Thyroid gland (tissue), 4 donors: Measurements from ENCODE around the gene ZC3H6. TPM values are rescaled to one million over a fixed set of nuclear protein-coding genes. Genes with fewer than 3 reads are reported as not detected.

Experiments used
- DNase-seq, 2 donors: peaks; one replicate each; pipeline ENCODE4 v3.0.0-alpha.2; 2019
- H3K27ac ChIP-seq, 3 donors: fragments of 200-600 bp; sonication (generic); 1 replicate in 2 of 3; 2 replicates in 1 of 3; pipeline ENCODE4 v1.5.1; 2016 to 2019; ENCODE audit warnings: mild to moderate bottlenecking in 1 of 3, moderate library complexity in 1 of 3
- H3K27me3 ChIP-seq: fragments of 200-600 bp; sonication (generic); one replicate; pipeline ENCODE4 v1.5.1; 2019
- H3K36me3 ChIP-seq, 2 donors: fragments of 200-600 bp; sonication (generic); one replicate each; pipeline ENCODE4 v1.5.1; 2016 to 2019
- H3K4me1 ChIP-seq, 2 donors: fragments of 200-600 bp; sonication (generic); one replicate each; pipeline ENCODE4 v1.5.1; 2017 to 2019
- H3K4me3 ChIP-seq, 3 donors: fragments of 200-600 bp; sonication (generic); replicated peaks in 1 of 3; 1 replicate in 2 of 3; 2 replicates in 1 of 3; pipeline ENCODE4 v1.5.1; 2016; ENCODE audit warnings: mild to moderate bottlenecking in 1 of 3
- H3K9me3 ChIP-seq: fragments of 200-600 bp; sonication (generic); one replicate; pipeline ENCODE4 v1.5.1; 2017
- CTCF ChIP-seq, 6 experiments: fragments of 200-600 bp in 3 of 6; fragments of 450-650 bp in 3 of 6; sonication (generic) in 3 of 6; IDR thresholded peaks; one replicate each; pipeline ENCODE4 v1.5.1; 2016 to 2019; ENCODE audit warnings: antibody characterized with exemption in 6 of 6, mild to moderate bottlenecking in 2 of 6, inconsistent platforms in 1 of 6, moderate library complexity in 1 of 6
- POLR2A ChIP-seq, 2 donors: fragments of 450-650 bp; IDR thresholded peaks; one replicate each; pipeline ENCODE4 v1.6.1; 2017; ENCODE audit warnings: antibody characterized with exemption in 2 of 2, mild to moderate bottlenecking in 2 of 2, moderate library complexity in 1 of 2
- WGBS, 2 donors: methylation state at CpG; one replicate each; pipeline ENCODE4 v1.1.5; 2017; 5-methylcytosine and 5-hydroxymethylcytosine counted together
- intact Hi-C: fragments of 100-400 bp; cut with DNase I; formaldehyde crosslinking; loops from one replicate; pipeline ENCODE4 v1.15.1; 2023
- total RNA-seq, 4 donors: library from RNA; depleted of rRNA; stranded (reverse); fragments of >200 nt; gene quantifications; one replicate each; pipeline ENCODE4 v1.2.3, GENCODE V29; 2016

The ZC3H6 gene
- 10 to 100 TPM; 17.4 to 20.1 (median 19.0) TPM for total RNA-seq

GRCh38 chr2:112275311-112275886 is at the start of gene ZC3H6:
ZC3H6 (plus strand) TSS chr2:112275597; CDS start chr2:112275995, 398 bp downstream.
- Histone ChIP-seq H3K4me3 (peak within 1 kb of the TSS; percentile 44 to 97 (median 78)), H3K27ac (peak within 1 kb of the TSS; percentile 95 to 100 (median 100)), H3K27me3 (no peaks in the 10 kb centered on the region), H3K4me1 (peaks cover 11 to 17% of the 10 kb centered on the region in 2 donors), H3K9me3 (no peaks in the 10 kb centered on the region), H3K36me3 (no peaks in the 10 kb centered on the region)
- DNase-seq: peak; percentile 99
- intact Hi-C loops: no loop called here
- 0% methylated on average over 11 to 16 of the region's 60 CpGs for WGBS, 2 donors
- peak in 1 of 2 donors; percentile 92 for TF ChIP-seq POLR2A (IDR thresholded peaks at IDR 0.05)
- peak in 3 of 6 experiments; percentile 13 to 41 (median 17) for TF ChIP-seq CTCF (IDR thresholded peaks at IDR 0.05)

GRCh38 chr2:112229348-112229747 is 46.0 kb upstream of the ZC3H6 start:
- no peak for TF ChIP-seq CTCF (IDR thresholded peaks at IDR 0.05)
- no peak for TF ChIP-seq POLR2A (IDR thresholded peaks at IDR 0.05)
- Histone ChIP-seq H3K4me3 (no peak overlapping the region), H3K36me3 (no peaks in the 10 kb centered on the region), H3K9me3 (no peaks in the 10 kb centered on the region), H3K27ac (no peak overlapping the region), H3K4me1 (no peaks in the 10 kb centered on the region), H3K27me3 (no peaks in the 10 kb centered on the region)
- no peak for DNase-seq
- intact Hi-C loops: no loop called here

GRCh38 chr2:112230371-112230770 is 45.0 kb upstream of the ZC3H6 start:
- H3K4me1 ChIP-seq: no peaks in the 10 kb centered on the region
- no peaks in the 10 kb centered on the region for H3K27me3 ChIP-seq
- no peak overlapping the region for H3K4me3 ChIP-seq
- DNase-seq: no peak
- WGBS, 2 donors: 96 to 98% methylated on average over 3 of the region's 3 CpGs
- intact Hi-C loops: no loop called here
- no peak for TF ChIP-seq CTCF (IDR thresholded peaks at IDR 0.05)
- no peaks in the 10 kb centered on the region for H3K36me3 ChIP-seq
- H3K27ac ChIP-seq: no peak overlapping the region
- no peaks in the 10 kb centered on the region for H3K9me3 ChIP-seq

GRCh38 chr2:112239862-112240261 is 35.5 kb upstream of the ZC3H6 start:
- H3K27ac ChIP-seq: no peak overlapping the region
- H3K36me3 ChIP-seq: no peaks in the 10 kb centered on the region
- H3K9me3 ChIP-seq: no peaks in the 10 kb centered on the region
- H3K4me3 ChIP-seq: no peak overlapping the region
- H3K27me3 ChIP-seq: no peaks in the 10 kb centered on the region
- intact Hi-C loops: no loop called here
- TF ChIP-seq POLR2A (IDR thresholded peaks at IDR 0.05) (no peak), CTCF (IDR thresholded peaks at IDR 0.05) (no peak)
- 100% methylated on average over 1 of the region's 1 CpG for WGBS, 2 donors
- H3K4me1 ChIP-seq: peaks cover 8 to 17% of the 10 kb centered on the region in 2 donors
- DNase-seq: no peak

- no peak overlapping the region for H3K4me3 ChIP-seq
- H3K4me1 ChIP-seq: peaks cover 8 to 17% of the 10 kb centered on the region in 2 donors
- no peak overlapping the region for H3K27ac ChIP-seq
- WGBS, 2 donors: 85 to 87% methylated on average over 3 of the region's 3 CpGs
- no peaks in the 10 kb centered on the region for H3K27me3 ChIP-seq
- DNase-seq: no peak
- intact Hi-C loops: no loop called here
- no peaks in the 10 kb centered on the region for H3K9me3 ChIP-seq
- TF ChIP-seq POLR2A (IDR thresholded peaks at IDR 0.05) (no peak), CTCF (IDR thresholded peaks at IDR 0.05) (no peak)
- peaks cover 0 to 1% of the 10 kb centered on the region in 2 donors for H3K36me3 ChIP-seq
Observed at GRCh38 chr2:112242384-112242783, 33.0 kb upstream of the ZC3H6 start.
